ENCODE data around the gene DSCAML1.

The DSCAML1 gene

DNA sequence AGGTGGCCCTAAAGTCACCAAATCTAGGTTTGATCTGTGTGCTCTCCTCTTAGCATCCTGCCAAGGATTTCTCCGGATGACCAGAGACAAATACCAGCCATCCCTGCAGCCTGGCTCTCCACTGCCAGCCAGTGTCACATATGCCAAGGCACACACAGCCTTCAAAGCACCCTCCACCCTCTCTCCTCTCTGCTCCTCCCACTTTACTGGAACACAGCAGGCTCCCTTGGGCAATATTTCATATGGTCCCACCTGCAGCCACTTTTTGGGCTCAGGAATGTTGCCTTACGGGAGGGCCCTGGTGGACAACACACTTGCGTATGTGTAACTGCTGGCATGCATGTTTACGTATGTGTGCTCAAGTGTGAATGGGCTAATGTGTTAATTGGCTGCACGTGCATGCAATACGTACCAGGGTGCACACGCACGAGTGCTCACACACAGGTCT is 285.5 kb downstream of the DSCAML1 start:
- no peak for DNase-seq

DNA sequence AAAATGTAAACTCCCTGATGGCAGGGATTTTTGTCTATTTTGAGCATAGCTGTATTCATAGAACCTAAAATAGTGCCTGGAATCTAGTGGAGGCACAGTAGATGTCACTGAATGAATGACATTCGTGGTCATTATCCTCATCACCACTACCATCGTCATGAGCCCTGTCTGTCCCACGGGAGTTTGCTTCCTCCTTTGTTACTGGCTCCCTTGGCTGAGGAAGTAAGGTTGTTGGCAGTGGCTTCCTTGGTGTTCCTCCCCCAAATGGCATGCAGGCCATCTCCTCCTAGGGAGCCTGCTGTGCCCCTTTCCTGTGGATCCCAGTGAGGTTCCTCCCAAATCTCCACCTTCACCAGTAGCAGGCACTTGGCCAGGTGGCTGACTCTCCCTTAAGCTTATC is 286.4 kb downstream of the DSCAML1 start:
- DNase-seq = no peak

DNA sequence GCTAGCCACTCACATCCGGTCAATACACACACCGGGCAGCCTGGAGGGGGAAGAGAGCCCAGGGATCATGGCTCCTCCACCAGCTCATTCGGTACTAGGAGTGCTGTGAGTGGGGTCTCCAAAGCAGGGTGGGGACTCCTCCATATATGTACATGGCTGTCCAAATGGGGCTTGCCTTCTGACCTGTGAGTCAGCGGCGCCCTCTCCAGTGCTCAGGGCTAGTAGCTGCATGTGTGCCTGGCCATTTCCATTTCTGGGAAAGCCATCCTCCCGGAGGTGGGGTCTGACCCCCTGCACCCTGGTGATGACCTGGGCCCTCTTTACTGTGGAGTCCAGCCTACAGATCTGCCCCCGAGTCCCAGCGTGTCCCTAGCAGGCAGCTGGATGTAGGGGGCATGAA is 287.5 kb downstream of the DSCAML1 start:
- no peak for DNase-seq

DNA sequence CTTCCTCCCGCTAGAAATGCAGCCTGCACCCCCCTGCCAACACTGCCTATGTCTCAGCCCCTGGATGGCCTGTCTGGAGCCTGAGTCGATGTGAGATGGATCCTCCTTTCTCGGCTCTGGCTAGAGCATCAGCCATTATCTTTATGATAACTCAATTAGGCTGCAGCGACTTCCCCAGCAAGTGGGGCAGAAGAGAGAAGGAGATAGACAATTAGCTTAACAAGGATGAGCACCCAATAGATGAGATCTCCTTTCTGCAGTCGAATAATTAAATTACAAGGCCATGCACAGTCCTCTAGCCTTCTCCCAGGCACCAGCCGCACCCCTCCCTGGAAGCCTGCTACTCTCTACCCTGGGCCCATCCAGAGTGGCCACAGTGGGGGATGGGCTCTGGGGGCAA is 290.0 kb downstream of the DSCAML1 start:
- DNase-seq = no peak

DNA sequence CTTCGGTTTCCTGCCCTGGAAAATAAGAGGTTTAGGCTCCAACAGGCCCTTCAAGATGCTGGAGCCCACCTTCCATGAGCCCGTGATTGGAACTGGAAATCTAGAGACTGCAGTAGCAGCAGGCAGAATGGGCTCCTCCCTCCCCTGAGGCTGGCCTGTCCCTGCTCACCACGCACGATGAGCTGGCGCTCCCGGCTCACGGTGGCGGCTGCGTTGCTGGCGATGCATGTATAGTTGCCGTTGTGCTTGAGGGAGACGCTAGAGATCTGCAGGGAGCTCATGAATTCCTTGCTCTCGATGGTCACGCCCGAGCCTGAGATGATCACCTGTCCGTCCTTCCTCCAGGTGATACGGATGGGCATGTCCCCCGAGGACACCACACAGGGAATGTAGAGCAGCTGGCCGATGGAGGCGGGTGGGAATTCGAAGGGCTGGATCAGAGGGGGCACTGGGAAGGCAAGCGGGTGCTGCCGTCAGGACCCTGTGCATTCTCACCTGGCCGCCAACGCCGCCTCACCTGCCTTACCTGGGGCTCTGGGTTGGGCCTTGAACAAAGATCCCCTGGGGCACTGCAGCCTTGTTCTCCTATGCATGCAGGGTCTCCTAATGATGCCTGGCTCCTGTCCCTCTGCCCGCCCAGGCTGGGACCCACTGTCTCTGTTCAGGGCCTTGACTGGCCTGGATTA is 291.6 kb downstream of the DSCAML1 start:
- no peak for DNase-seq

DNA sequence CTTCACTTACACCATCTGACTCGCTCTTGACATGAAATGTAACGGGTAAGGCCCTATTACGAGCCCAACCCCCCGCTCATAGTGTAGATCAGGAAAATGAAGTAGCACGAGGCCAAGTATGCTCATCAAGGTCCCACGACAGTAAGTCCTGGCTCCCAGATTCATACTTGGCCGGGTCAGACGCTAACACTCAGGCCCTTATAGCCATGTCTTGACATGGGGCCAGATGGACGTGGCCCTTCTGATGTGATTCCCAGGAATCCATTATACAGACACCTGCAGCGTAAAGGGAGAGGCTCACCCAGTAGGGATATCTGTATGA is 294.3 kb downstream of the DSCAML1 start:
- no peak for DNase-seq

DNA sequence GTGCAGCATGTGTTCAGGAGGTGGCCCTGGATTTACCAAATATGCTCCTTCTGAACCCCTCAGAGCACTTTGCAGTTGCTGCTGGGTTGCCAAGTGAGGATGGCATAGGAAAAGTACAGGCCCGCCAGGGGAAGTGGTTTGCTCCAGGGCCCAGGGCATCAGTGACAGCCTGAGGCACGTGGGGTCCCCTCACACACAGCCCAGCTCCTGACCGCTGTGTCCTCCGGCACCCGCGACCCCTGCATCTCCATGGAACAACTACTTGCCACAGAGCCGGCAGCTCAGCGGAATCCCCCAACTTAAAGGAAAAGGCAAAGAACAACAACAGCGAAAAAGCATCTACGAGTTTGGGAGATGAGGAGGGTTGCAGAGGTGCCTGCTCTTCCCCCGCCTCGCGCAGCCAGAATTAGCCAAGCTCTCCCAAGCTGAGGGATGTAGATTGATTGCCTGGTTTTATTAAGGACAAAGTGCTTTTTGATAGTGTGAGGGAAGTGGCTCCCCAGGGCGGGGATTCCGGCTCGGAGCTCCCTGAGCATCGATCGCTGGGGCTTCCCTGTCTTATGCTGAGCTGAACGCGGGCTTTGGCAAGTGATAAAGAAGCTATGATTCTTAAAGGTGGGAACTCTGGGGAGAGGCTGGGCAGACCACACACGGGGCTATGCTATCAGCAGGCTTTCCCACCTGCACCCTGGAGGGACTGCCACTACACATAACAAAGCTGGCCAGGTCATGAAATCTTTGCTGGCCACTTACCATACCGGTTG is 294.8 kb downstream of the DSCAML1 start:
- DNase-seq = no peak

DNA sequence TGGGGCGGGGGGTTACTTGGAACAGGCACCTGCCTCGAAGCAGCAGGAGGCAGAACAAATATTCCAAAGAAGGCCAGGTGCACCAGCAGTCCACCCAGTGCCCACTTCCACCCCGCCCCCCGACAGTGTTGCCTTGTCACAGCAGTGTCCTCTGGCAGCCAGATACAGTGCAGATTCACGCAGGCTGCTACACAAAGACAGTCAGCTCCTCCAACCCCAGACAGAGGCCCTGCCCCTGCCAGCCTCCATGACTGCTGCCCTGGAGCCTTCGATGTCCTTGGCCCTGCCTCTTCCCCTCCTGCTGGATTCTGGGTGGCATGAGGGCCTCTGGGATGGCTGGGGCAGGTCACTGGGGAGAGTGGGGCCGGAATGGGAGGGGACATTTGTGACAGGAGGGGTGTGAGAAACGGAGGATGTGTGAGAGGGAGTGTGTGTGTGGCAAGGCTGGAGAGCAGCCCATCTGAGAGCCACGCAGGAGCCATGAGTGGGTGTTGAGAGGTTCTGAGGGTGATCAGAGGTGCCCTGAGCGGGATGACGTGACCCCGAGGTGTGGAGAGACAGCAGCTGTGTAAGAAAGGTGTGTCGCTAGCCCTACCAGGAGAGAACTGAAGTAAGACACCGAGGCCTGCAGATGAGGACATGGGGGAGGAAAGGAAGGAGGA is 295.6 kb downstream of the DSCAML1 start:
- DNase-seq = no peak

DNA sequence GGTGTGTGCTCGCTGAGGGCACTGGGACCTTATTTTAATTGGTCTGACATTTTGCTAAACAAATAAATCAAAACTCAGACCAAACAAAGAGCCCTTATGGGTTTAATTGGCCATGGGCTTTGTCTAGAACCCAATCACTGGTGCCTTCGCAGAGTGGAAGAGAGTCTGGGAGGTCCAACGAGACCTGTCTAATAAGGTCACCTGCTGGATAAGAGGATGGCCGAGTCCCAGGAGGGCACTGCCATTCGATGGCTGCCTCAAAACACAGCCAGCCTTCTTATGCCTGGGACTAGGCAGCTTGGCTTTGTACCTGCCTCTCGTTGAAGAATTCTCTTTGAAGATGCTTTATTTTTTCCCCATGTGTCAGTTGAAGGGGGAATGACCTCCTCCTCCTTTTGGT is 298.2 kb downstream of the DSCAML1 start:
- DNase-seq = no peak

DNA sequence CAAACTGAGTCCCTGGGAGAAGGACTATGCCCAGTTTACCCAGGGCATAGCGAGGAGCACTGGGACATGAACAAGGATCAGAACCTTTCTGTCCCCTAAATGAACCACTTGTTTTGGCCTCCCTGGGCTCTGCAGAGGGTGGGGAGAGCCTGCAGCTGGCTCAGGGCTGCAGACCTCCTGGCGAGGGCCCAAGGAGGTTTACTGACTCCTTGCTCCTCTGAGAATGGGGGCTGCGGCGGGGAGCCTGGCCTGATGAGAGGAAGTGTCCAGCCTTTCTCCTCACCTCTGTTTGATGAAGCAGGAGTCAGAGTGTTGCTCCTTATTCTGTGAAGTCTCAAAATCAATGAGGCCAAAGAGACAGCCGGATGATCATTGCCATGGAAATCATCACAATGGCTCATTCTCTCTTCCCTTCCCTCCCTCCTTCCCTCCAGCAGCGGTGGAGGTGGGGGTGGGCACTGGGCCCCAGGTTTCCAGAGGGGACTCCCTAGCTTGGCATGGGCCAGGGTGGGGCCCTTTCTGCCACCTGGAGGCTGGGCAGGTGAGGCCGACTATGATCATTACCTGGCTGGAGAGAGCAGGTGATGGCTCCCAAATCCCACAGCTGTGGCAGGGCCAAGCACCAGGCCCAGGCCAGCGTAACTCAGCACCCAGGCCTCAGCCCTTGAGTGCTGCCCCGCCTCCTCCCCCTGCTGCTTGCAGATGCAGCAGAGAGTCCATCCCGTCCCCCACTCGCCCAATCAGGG is 299.6 kb downstream of the DSCAML1 start:
- no peak for DNase-seq

DNA sequence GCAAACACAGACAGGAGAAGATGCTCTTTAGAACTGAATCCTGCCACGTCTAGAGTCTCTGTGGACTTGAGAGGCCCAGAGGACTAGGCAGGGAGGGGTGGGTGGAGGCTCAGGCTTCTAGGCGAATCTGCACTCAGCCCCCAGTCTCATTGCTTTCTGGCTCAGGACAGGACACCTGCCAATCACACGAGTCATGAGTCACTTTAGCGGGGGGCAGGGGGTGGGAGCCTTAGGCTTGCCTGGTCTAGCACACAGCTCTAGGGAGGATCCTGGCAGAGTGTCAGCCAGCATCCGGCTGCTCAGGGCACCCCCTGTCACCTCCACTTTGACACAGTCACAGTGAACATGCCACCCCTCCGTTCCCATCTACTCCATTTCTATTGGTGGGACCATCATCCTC is 301.7 kb downstream of the DSCAML1 start:
- peak; percentile 75 for DNase-seq

DNA sequence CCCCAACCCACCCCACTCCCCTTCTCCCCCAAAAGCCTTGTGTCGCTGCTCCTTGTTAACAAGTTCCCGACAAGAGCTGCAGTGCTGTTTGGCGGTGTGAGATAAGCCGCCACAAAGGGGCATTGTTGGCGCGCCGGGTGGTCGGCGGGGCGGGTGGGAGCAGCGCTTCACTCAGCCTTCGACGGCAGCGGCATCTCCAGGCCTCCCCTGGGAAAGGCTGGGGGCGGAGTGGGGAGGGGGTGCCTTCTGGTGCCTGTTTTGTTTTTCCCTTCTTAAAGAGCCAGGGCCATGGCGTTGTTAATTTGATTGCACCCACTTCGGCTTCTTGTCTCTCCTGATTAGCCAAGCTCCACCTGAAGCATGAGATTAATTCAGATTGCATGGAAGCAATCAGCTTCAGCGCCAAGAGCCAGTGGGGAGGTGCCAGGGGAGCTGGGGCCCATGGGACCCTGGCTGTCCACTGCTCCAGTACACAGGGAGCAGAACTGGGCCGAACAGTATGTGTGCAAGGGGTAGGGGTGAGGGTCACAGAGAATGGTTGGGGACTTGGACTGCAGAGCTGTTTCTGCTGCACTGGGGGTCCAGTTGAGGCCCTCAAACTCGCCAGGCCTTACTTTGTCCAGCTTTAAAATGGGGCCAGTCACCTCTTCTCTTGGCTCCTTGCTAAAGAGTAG is 304.3 kb downstream of the DSCAML1 start:
- DNase-seq = peak; percentile 80

DNA sequence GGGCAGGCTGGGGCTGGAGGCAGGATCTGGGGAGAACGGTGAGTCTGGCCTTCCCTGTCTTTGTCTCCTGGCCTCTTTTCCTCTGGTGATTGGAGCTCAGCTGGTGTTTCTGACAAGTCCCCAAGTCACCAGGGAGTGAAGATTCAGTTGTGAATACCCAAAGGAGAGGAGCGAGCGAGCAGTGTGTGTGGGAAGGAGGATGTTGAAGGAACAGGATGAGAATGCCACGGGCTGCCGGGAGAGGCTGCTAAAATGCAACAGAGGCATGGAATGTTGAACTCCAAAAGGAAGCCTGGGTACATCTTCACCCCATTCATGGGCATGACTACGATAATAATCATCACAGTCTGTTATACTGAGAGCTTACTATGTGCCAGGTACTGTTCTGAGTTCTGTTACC is 306.1 kb downstream of the DSCAML1 start:
- no peak for DNase-seq

DNA sequence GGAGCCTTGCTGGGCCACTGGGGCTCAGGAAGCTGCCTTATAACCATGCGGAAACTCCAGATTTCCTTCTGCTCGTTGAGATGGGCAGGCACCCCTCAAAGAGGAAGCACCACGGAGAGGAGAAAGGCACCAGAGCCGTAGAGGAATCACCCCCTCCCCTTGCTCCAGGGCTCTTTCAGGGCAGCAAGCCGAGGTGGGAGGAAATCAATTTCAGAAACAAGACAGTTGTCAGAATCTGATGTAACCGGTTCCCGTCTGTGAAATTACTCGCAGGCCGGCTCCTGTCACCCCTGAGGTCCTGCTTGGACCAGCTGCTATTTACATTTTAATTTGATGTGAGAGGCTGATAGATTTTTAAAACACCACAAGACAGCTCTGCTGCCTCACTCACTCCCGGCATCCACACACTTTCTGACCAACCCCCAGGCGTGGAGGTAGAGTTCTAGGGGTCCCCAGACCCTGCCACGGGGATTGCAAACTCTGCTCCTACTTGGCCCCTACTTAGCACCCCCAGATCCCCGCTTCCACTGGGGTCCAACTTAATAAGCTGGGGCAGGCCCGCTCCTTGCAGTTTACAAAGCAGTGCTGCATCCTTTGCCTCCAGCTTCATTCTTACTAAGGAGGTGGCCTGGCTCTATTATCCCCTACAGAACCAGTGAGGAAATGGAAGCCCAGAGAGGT is 306.9 kb downstream of the DSCAML1 start:
- DNase-seq = no peak

DNA sequence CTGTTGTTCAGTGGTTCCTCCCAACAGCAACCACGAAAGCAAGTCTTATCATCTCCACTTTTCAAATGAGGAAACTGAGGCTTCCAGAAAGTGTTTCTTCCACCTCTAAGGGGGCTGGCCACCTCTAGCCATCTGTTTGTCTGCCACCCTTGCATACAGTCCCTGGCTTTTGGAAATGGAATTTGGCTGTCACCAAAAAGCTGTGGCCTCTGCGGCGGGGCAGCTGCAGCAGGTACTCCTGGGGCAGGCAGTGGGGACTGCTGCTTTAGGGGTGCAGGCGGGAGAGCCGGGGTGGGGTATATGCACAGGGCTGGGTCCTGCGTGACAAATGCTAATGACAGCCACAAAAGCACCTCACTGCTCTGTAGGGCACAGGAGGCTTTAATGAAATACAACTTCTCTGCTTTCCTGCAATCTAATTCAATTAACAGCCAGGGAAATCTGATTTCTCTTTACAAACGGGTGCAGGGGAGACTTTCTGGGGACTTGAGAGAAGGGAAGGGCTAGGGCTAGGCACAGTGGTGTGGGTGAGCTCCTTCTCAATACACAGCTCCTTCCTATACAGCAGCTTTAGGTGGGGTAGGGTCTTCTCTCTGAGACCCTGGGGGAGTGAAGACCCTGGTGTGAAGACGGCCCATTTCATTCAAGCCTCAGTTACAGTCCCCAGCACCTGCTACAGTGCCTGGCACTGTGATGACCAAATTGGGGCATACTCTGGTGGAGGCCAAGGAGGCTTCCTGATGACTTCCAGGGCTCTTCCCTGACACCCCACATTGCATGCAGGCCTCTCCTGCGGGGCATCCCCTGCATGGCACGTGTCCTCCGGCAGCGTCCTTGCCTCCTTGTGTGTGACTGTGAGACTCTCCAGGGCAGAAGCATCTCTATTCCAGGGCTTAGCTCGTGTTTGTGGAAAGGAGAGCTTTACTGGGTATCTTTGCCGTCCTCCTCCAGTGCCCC is 307.7 kb downstream of the DSCAML1 start:
- DNase-seq = no peak

DNA sequence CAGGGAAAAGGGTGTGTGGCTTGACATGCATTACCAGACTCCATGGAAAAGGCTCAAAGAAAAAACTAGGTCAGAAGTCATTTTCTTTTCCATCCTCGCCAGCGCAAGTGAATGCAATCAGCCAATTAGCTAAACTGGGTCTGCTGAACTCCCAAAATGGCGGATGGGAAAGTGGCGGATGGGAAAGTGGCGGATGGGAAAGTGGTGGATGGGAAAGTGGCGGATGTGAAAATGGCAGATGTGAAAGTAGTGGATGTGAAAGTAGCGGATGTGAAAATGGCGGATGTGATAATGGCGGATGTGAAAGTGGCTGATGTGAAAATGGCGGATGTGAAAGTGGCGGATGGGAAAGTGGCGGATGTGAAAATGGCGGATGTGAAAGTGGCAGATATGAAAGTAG is 311.0 kb downstream of the DSCAML1 start:
- DNase-seq = no peak

DNA sequence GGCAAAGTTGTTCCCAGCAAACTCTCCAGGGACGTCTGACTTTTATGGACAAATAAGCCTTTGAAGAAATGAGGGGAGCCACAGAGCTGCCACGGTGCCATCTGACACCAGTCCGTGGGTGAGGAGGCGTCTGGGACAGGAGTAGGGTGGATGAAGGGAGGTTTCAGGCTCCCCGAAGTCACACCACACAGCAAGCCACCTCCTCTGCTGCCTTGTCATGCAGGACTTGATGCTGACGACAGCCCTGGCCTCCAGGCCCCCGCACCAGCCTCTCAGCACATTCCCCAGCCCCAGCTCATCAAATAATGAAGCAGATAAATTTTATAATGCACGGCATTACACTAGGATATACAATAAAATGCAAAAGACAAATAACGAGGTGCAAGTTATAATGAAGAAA is 312.9 kb downstream of the DSCAML1 start:
- DNase-seq = no peak

DNA sequence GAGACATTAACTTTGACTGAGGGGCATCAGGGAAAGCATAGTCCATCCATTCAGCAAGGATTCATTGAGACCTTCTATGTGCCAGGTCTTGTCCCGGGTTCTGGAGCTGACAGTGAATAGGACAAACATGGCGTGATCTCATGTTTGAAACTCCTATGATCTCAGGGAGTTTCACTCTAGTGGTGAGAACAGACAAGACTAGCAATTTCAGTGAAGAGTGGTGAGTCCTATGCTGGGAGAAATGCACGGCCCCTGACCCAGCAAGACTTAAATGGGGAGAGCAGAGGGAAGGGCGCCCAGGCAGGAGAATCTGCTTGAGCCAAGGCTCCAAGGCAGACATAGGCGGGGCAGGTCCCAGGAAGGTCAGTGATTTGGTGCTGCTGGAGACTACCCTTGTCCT is 313.6 kb downstream of the DSCAML1 start:
- no peak for DNase-seq

DNA sequence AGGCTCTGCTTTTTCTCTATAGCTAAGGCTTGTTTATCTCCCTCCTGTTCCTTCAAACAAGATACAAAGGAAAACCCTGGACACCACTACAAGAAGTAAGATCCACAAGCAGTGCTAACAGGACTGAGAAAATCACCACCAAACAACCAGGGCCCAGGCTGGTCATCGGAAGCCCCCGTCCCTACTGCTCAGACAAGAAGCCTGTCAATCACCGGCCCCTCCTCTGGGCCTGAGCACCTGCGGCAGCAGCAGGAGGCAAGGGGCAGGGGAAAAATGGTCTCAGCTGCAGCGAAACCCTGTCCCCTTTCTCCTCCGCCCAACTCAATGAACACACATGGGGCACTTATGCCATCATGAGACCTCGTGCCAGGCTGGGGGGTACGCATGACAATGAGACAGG is 314.1 kb downstream of the DSCAML1 start:
- no peak for DNase-seq

DNA sequence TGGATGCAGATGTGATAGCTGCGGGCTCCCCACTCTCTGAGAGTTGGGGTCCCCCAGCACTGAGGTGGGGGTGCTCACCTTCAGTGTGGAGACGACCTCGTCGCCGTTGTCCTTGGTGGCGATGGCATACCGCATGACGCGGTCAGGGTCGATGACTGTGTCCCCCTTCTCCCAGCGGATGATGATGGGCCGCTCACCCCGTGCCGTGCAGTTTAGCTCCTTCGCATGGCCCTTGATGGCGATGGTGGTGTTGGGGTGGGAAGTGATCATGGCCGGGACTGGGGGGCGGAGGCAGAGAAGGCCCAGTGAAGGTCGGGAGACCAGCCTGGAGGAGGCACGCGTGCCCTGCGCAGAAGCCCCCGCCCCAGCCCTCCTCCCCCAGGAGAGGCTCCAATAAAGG is 315.1 kb downstream of the DSCAML1 start:
- DNase-seq = no peak

DNA sequence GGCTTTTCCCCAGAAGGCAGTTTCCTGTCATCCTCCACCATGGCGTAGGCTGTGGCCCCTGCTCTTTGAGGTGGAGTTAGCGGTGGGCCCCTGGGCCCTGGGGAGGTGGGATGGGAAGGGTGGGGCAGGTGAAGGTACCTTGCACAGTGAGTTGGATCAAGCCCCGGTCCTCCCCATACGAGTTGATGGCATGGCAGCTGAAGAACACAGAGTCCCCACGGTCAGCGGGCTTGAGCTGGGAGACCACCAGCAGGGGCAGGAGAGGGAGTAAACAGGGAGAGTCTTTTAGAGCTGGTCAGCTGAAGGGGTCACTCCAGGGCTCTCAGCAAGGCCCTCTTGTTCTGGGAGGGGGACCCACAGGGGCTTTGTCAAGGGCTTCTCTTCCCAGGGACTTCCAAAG is 316.0 kb downstream of the DSCAML1 start:
- no peak for DNase-seq

All from islet precursor cell (in vitro differentiated cells).